Gastroesophageal sphincter (tissue), 3 donors: ENCODE measurements around the gene SCIN.

Experiments
- CTCF ChIP-seq, 4 experiments: fragments of 200-600 bp in 2 of 4; fragments of 450-650 bp in 2 of 4; sonication (generic) in 1 of 4; IDR thresholded peaks; one replicate each; pipeline ENCODE4 v1.5.1; 2017 to 2019; ENCODE audit warnings: antibody characterized with exemption in 4 of 4, mild to moderate bottlenecking in 2 of 4, moderate library complexity in 2 of 4
- POLR2A ChIP-seq, 2 donors: fragments of 450-650 bp; IDR thresholded peaks; one replicate each; pipeline ENCODE4 v1.6.1; 2017; ENCODE audit warnings: antibody characterized with exemption in 2 of 2, mild to moderate bottlenecking in 2 of 2, moderate library complexity in 1 of 2
- POLR2AphosphoS5 ChIP-seq: sonication (generic); formaldehyde crosslinking; IDR thresholded peaks from one replicate; pipeline ENCODE4 v1.6.1; 2017; ENCODE audit warnings: antibody characterized with exemption

DNA sequence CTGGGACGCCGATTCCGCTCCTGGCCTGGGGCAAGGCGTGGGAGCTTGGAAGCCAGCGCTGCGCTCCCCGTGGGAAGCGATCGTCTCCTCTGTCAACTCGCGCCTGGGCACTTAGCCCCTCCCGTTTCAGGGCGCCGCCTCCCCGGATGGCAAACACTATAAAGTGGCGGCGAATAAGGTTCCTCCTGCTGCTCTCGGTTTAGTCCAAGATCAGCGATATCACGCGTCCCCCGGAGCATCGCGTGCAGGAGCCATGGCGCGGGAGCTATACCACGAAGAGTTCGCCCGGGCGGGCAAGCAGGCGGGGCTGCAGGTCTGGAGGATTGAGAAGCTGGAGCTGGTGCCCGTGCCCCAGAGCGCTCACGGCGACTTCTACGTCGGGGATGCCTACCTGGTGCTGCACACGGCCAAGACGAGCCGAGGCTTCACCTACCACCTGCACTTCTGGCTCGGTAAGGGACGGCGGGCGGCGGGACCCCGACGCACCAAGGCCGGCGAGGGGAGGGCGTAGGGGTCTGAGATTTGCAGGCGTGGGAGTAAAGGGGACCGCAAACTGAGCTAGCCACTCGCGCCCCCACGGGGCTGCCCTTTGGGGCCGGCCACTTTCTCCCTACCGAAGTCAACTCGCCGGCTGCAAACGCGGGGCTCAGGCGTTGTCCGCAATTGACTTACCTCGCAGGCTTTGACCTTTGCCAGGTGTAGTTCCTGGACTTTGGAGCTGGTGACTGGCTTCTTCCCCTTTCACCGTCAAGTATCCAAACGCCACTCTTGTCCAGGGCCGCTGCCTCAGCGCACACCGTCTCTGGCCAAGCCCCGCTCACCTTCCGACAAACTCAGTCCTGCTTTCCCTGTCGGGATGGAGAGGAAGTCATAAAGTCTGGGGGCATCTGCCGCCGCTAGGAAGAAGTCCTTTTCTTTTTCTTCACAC, at the start of gene SCIN:
- TF ChIP-seq POLR2A (IDR thresholded peaks at IDR 0.05) = no peak
- TF ChIP-seq CTCF (IDR thresholded peaks at IDR 0.05) = no peak
- no peak for TF ChIP-seq POLR2AphosphoS5
